A549 (cell line): ENCODE measurements around the gene BANF2. TPM values are rescaled to one million over a fixed set of nuclear protein-coding genes. Genes with fewer than 3 reads are reported as not detected.

Source experiments
- ATAC-seq, 2 experiments: fragments of 200-7000 bp in 1 of 2; fragments of >200 bp in 1 of 2; cut with Nextera tagmentation in 1 of 2; cut with Tn5 transposase in 1 of 2; 3 replicates each; pipeline versions ENCODE4 v1.8.0 to v1.9.1; 2018 to 2020; ENCODE audit warnings: mild to moderate bottlenecking in 1 of 2, moderate library complexity in 1 of 2
- CTCF ChIA-PET: fragments of 300-600 bp; sonication (Branson Sonifier 250); formaldehyde crosslinking; extraction: SDS; loops from one replicate; lab custom pipeline; 2021; ENCODE audit warnings: antibody characterized with exemption, inconsistent platforms; lab: Yijun Ruan, JAX
- POLR2A ChIA-PET: fragments of 350-600 bp; formaldehyde crosslinking; extraction: SDS; loops from one replicate; lab custom pipeline; 2021; ENCODE audit warnings: antibody characterized with exemption, inconsistent platforms; lab: Yijun Ruan, JAX
- DNase-seq, 2 experiments: peaks; one replicate each; pipeline versions ENCODE4 v3.0.0 to v3.0.0-alpha.2; 2011 to 2016; ENCODE audit warnings: low read depth in 1 of 2, low spot score in 1 of 2
- FAIRE-seq: peaks from 2 replicates; lab custom pipeline; 2011; peaks lifted over from hg19 to GRCh38; lab: Jason Lieb, UNC
- H3K27ac ChIP-seq, 2 experiments: fragments of >200 bp; sonication (Bioruptor Twin); formaldehyde crosslinking; 3 replicates each; pipeline ENCODE4 v1.5.1; 2016 to 2017
- H3K4me1 ChIP-seq: fragments of >200 bp; sonication (Bioruptor Twin); formaldehyde crosslinking; 3 replicates; pipeline ENCODE4 v1.6.1; 2016
- H3K4me2 ChIP-seq: fragments of >200 bp; sonication (Bioruptor Twin); formaldehyde crosslinking; 3 replicates; pipeline ENCODE4 v1.6.1; 2016
- H3K4me3 ChIP-seq: fragments of >200 bp; sonication (Bioruptor Twin); formaldehyde crosslinking; 3 replicates; pipeline ENCODE4 v1.5.1; 2016
- H3K9me3 ChIP-seq: fragments of >200 bp; sonication (Bioruptor Twin); formaldehyde crosslinking; 3 replicates; pipeline ENCODE4 v1.6.1; 2016
- BHLHE40 ChIP-seq: IDR thresholded peaks from 2 replicates; pipeline ENCODE4 v1.6.1; 2012; ENCODE audit warnings: low read depth, low read length, inconsistent platforms
- CBX2 ChIP-seq: fragments of 200-600 bp; sonication (generic); IDR thresholded peaks from 2 replicates; pipeline ENCODE4 v1.6.1; 2016; ENCODE audit warnings: low read depth, mild to moderate bottlenecking, borderline replicate concordance
- EP300 ChIP-seq, 2 experiments: fragments of >200 bp; sonication (Bioruptor Twin); formaldehyde crosslinking; IDR thresholded peaks; 2 replicates in 1 of 2; 3 replicates in 1 of 2; pipeline ENCODE4 v1.6.1; 2016 to 2017
- ESRRA ChIP-seq: fragments of 150-350 bp; IDR thresholded peaks from 2 replicates; pipeline ENCODE4 v1.6.1; 2014; ENCODE audit warnings: mild to moderate bottlenecking, low read length, borderline replicate concordance
- FOSL2 ChIP-seq, 2 experiments: fragments of 450-650 bp in 1 of 2; fragments of >200 bp in 1 of 2; sonication (Bioruptor Twin) in 1 of 2; formaldehyde crosslinking; IDR thresholded peaks; 2 replicates each; pipeline versions ENCODE4 v1.5.0 to v1.6.1; 2016 to 2020; ENCODE audit warnings: mild to moderate bottlenecking in 1 of 2, moderate library complexity in 1 of 2
- GATA3 ChIP-seq: IDR thresholded peaks from 2 replicates; pipeline ENCODE4 v1.6.1; 2012; ENCODE audit warnings: borderline replicate concordance
- HDAC2 ChIP-seq: fragments of 200-600 bp; sonication (generic); IDR thresholded peaks from 2 replicates; pipeline ENCODE4 v1.6.1; 2016
- HEYL ChIP-seq: fragments of 250-450 bp; sonication (Bioruptor Pico); IDR thresholded peaks from 2 replicates; pipeline ENCODE4 v1.8.0; 2021; ENCODE audit warnings: mild to moderate bottlenecking, moderate library complexity
- HOXA7 ChIP-seq: fragments of 250-450 bp; sonication (Bioruptor Pico); IDR thresholded peaks from 2 replicates; pipeline ENCODE4 v1.5.0; 2020; ENCODE audit warnings: mild to moderate bottlenecking, moderate library complexity
- JUNB ChIP-seq: fragments of >200 bp; sonication (Bioruptor Twin); formaldehyde crosslinking; IDR thresholded peaks from 2 replicates; pipeline ENCODE4 v1.6.1; 2016
- KDM5A ChIP-seq: fragments of 200-600 bp; sonication (generic); IDR thresholded peaks from 2 replicates; pipeline ENCODE4 v1.6.1; 2016; ENCODE audit warnings: antibody characterized with exemption, mild to moderate bottlenecking
- MAFK ChIP-seq: fragments of 450-650 bp; IDR thresholded peaks from 2 replicates; pipeline ENCODE4 v1.6.1; 2014; ENCODE audit not compliant: partially characterized antibody
- NR3C1 ChIP-seq: fragments of >200 bp; sonication (Bioruptor Twin); formaldehyde crosslinking; IDR thresholded peaks from 3 replicates; pipeline ENCODE4 v1.6.1; 2017
- PHF8 ChIP-seq: fragments of 200-600 bp; sonication (generic); IDR thresholded peaks from 2 replicates; pipeline ENCODE4 v1.6.1; 2016; ENCODE audit warnings: low read depth, mild to moderate bottlenecking, antibody characterized with exemption, moderate library complexity, borderline replicate concordance
- SMC3 ChIP-seq: fragments of >200 bp; sonication (Bioruptor Twin); formaldehyde crosslinking; IDR thresholded peaks from 3 replicates; pipeline ENCODE4 v1.6.1; 2018; ENCODE audit warnings: inconsistent platforms
- ZFP36 ChIP-seq: fragments of 450-650 bp; IDR thresholded peaks from 2 replicates; pipeline ENCODE4 v1.6.1; 2014; ENCODE audit warnings: borderline replicate concordance; ENCODE audit not compliant: partially characterized antibody
- ZNF302 ChIP-seq: fragments of 250-450 bp; sonication (Bioruptor Pico); IDR thresholded peaks from 2 replicates; pipeline ENCODE4 v1.9.0; 2021; ENCODE audit warnings: inconsistent platforms, mild to moderate bottlenecking, moderate library complexity
- ZSCAN20 ChIP-seq: fragments of 250-450 bp; sonication (Bioruptor Pico); IDR thresholded peaks from 2 replicates; pipeline ENCODE4 v1.8.0; 2022; ENCODE audit warnings: mild to moderate bottlenecking, moderate library complexity
- WGBS: methylation state at CpG from one replicate; pipeline ENCODE4 v1.1.6; 2017; ENCODE audit errors: missing lambda C conversion rate; 5-methylcytosine and 5-hydroxymethylcytosine counted together
- polyA plus RNA-seq, 4 experiments: library from polyadenylated mRNA; depleted of rRNA in 3 of 4; stranded (reverse); fragments of >200 nt; fragmentation: RNase III in 1 of 4; extraction: RNeasy Plus Mini Kit Qiagen cat#74134 plus additional on column Dnase treatment in 1 of 4; gene quantifications; 2 replicates in 3 of 4; 3 replicates in 1 of 4; pipeline ENCODE4 v1.2.3, GENCODE V29; 2011 to 2017
- TF ChIP-seq, protein P1 (sequence below): fragments of 150-350 bp; IDR thresholded peaks from 2 replicates; pipeline ENCODE4 v1.6.1; 2014; ENCODE audit warnings: low read depth, mild to moderate bottlenecking, low read length
- TF ChIP-seq, protein P2 (sequence below): IDR thresholded peaks from 2 replicates; pipeline ENCODE4 v1.6.1; 2012
- TF ChIP-seq, protein P3 (sequence below): fragments of 200-600 bp; sonication (generic); IDR thresholded peaks from 2 replicates; pipeline ENCODE4 v1.6.1; 2016; ENCODE audit warnings: antibody characterized with exemption, mild to moderate bottlenecking, moderate library complexity
- TF ChIP-seq, protein P4 (sequence below): fragments of 250-450 bp; sonication (Bioruptor Pico); IDR thresholded peaks from 2 replicates; pipeline ENCODE4 v1.5.0; 2021; ENCODE audit warnings: mild to moderate bottlenecking, moderate library complexity, borderline replicate concordance
- TF ChIP-seq, protein P5 (sequence below): fragments of >200 bp; sonication (Bioruptor Twin); formaldehyde crosslinking; IDR thresholded peaks from 3 replicates; pipeline ENCODE4 v1.5.1; 2016
- TF ChIP-seq, protein P6 (sequence below): fragments of 450-650 bp; IDR thresholded peaks from 2 replicates; pipeline ENCODE4 v1.6.1; 2014; ENCODE audit warnings: antibody characterized with exemption

Gene BANF2
- polyA plus RNA-seq, 2 of the 4 experiments (the other 2 are of a cell fraction), result not detected

DNA sequence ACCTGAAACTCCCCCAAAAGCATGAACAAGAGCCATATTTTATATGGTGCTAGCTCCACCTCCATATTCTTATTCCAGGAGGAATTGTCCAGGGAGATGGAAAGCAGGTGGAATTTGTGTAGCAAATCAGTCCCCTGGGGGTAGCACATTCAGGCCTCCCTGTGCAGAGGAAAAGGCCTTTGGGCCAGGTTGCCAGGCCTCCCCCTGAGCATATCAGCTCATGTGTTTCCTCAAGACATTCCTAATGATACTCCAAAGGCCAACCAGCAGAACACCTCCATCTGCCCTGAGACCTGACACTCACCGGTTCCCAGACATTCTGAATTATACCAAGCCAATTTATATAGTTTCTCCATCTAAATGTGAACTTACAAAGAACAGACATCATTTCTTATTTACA, 2.6 kb upstream of the BANF2 start:
- Histone ChIP-seq H3K27ac (no peak overlapping the region), H3K9me3 (no peaks in the 10 kb centered on the region), H3K4me1 (no peaks in the 10 kb centered on the region)
- ATAC-seq (no peak), DNase-seq (no peak)
- POLR2A ChIA-PET, result no interaction called here
- CTCF ChIA-PET, result interaction anchor here (1.9 kb wide), 1 partner anchor 15 kb away, joined by 10 read pairs; the partner anchor contains the start of gene RRBP1
- WGBS, result 64% methylated on average over 1 of the region's 1 CpG
- TF ChIP-seq, protein P1, sequence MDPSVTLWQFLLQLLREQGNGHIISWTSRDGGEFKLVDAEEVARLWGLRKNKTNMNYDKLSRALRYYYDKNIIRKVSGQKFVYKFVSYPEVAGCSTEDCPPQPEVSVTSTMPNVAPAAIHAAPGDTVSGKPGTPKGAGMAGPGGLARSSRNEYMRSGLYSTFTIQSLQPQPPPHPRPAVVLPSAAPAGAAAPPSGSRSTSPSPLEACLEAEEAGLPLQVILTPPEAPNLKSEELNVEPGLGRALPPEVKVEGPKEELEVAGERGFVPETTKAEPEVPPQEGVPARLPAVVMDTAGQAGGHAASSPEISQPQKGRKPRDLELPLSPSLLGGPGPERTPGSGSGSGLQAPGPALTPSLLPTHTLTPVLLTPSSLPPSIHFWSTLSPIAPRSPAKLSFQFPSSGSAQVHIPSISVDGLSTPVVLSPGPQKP, result no peak
- TF ChIP-seq, protein P2, sequence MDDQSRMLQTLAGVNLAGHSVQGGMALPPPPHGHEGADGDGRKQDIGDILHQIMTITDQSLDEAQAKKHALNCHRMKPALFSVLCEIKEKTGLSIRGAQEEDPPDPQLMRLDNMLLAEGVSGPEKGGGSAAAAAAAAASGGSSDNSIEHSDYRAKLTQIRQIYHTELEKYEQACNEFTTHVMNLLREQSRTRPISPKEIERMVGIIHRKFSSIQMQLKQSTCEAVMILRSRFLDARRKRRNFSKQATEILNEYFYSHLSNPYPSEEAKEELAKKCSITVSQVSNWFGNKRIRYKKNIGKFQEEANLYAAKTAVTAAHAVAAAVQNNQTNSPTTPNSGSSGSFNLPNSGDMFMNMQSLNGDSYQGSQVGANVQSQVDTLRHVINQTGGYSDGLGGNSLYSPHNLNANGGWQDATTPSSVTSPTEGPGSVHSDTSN, result no peak
- TF ChIP-seq MAFK (no peak), ZSCAN20 (CRISPR knock-in tag) (no peak), PHF8 (no peak), KDM5A (no peak), ESRRA (no peak), JUNB (no peak), EP300 (IDR thresholded peaks at IDR 0.05) (no peak)
- TF ChIP-seq, protein P3, sequence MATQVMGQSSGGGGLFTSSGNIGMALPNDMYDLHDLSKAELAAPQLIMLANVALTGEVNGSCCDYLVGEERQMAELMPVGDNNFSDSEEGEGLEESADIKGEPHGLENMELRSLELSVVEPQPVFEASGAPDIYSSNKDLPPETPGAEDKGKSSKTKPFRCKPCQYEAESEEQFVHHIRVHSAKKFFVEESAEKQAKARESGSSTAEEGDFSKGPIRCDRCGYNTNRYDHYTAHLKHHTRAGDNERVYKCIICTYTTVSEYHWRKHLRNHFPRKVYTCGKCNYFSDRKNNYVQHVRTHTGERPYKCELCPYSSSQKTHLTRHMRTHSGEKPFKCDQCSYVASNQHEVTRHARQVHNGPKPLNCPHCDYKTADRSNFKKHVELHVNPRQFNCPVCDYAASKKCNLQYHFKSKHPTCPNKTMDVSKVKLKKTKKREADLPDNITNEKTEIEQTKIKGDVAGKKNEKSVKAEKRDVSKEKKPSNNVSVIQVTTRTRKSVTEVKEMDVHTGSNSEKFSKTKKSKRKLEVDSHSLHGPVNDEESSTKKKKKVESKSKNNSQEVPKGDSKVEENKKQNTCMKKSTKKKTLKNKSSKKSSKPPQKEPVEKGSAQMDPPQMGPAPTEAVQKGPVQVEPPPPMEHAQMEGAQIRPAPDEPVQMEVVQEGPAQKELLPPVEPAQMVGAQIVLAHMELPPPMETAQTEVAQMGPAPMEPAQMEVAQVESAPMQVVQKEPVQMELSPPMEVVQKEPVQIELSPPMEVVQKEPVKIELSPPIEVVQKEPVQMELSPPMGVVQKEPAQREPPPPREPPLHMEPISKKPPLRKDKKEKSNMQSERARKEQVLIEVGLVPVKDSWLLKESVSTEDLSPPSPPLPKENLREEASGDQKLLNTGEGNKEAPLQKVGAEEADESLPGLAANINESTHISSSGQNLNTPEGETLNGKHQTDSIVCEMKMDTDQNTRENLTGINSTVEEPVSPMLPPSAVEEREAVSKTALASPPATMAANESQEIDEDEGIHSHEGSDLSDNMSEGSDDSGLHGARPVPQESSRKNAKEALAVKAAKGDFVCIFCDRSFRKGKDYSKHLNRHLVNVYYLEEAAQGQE, result no peak
- TF ChIP-seq, all 56 proteins: peak for 0
- Histone ChIP-seq H3K4me2 (no peak overlapping the region), H3K4me3 (no peak overlapping the region)
- no peak for FAIRE-seq

DNA sequence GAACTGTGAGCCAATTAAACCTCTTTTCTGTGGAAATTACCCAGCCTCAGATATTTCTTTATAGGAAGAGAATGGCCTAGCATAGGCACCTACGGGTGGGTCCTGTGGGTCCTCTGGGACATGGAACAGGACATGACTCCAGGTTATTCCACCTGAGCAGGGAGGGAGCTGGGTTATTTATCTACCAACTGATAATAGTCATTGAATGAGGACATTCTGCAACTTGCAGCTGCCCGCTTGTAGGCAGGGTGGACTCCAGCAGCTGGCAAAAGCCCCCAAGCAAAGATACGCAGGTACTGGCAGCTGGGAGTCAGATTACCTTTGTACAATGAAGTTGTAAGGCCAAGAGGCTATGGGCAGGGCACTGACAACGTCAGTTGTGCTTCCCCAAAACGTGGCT, 1.4 kb upstream of the BANF2 start:
- Histone ChIP-seq H3K4me3 (no peak overlapping the region), H3K9me3 (no peaks in the 10 kb centered on the region), H3K27ac (no peak overlapping the region), H3K4me2 (no peak overlapping the region), H3K4me1 (no peaks in the 10 kb centered on the region)
- ATAC-seq, result no peak
- no peak for FAIRE-seq
- WGBS, result 39% methylated on average over 5 of the region's 5 CpGs
- DNase-seq, result no peak
- CTCF ChIA-PET, result interaction anchor here (1.4 to 2.4 kb wide), 4 partner anchors 8 to 18 kb away, joined by 3 to 10 read pairs (median 6); partner anchors contain the start of gene RRBP1
- POLR2A ChIA-PET, result no interaction called here
- TF ChIP-seq NR3C1 (no peak), ESRRA (no peak), BHLHE40 (no peak), CBX2 (no peak), HEYL (CRISPR knock-in tag) (no peak), KDM5A (no peak), FOSL2 (IDR thresholded peaks at IDR 0.05) (no peak), FOSL2 (CRISPR knock-in tag; IDR thresholded peaks at IDR 0.05) (no peak), SMC3 (no peak), ZFP36 (no peak), HOXA7 (CRISPR knock-in tag) (no peak), PHF8 (no peak), GATA3 (no peak), ZNF302 (CRISPR knock-in tag) (no peak), HDAC2 (no peak)
- TF ChIP-seq, protein P1, result no peak
- TF ChIP-seq, protein P4, sequence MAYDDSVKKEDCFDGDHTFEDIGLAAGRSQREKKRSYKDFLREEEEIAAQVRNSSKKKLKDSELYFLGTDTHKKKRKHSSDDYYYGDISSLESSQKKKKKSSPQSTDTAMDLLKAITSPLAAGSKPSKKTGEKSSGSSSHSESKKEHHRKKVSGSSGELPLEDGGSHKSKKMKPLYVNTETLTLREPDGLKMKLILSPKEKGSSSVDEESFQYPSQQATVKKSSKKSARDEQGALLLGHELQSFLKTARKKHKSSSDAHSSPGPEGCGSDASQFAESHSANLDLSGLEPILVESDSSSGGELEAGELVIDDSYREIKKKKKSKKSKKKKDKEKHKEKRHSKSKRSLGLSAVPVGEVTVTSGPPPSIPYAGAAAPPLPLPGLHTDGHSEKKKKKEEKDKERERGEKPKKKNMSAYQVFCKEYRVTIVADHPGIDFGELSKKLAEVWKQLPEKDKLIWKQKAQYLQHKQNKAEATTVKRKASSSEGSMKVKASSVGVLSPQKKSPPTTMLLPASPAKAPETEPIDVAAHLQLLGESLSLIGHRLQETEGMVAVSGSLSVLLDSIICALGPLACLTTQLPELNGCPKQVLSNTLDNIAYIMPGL (CRISPR knock-in tag), result no peak
- TF ChIP-seq, protein P5, sequence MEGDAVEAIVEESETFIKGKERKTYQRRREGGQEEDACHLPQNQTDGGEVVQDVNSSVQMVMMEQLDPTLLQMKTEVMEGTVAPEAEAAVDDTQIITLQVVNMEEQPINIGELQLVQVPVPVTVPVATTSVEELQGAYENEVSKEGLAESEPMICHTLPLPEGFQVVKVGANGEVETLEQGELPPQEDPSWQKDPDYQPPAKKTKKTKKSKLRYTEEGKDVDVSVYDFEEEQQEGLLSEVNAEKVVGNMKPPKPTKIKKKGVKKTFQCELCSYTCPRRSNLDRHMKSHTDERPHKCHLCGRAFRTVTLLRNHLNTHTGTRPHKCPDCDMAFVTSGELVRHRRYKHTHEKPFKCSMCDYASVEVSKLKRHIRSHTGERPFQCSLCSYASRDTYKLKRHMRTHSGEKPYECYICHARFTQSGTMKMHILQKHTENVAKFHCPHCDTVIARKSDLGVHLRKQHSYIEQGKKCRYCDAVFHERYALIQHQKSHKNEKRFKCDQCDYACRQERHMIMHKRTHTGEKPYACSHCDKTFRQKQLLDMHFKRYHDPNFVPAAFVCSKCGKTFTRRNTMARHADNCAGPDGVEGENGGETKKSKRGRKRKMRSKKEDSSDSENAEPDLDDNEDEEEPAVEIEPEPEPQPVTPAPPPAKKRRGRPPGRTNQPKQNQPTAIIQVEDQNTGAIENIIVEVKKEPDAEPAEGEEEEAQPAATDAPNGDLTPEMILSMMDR, result no peak
- TF ChIP-seq, protein P6, sequence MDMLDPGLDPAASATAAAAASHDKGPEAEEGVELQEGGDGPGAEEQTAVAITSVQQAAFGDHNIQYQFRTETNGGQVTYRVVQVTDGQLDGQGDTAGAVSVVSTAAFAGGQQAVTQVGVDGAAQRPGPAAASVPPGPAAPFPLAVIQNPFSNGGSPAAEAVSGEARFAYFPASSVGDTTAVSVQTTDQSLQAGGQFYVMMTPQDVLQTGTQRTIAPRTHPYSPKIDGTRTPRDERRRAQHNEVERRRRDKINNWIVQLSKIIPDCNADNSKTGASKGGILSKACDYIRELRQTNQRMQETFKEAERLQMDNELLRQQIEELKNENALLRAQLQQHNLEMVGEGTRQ, result no peak
